ENCODE results near the gene COL21A1. TPM values are rescaled to one million over a fixed set of nuclear protein-coding genes. Genes with fewer than 3 reads are reported as not detected.

The COL21A1 gene
- total and polyA plus RNA-seq, 2 of the 4 experiments (the other 2 are of a cell fraction) = 0.05 TPM; not detected in 1

DNA sequence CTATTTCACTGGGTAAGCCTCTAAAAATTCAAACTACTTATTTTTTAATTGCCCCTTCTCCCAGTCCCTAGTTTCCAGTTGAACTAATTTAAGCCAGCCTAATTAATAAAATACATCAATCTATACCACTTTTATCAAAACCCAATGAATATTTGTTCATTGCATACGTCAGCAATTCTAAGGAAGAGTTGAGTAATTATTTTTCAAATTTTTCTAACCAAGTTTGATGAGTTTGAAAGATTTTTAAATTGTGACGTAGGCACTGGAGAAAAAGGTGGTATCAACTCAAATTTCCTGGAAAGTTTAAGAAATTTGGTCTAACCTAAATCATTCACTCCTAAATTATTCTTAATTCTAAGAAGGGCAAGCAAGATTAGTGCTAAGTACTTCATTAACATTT is 35.7 kb downstream of the COL21A1 start:
- no peak overlapping the region for H4K8ac ChIP-seq (ENCODE audit: low read depth in 2 of 2, low read length in 2 of 2)
- H2AK5ac ChIP-seq (ENCODE audit: low read depth, low read length) = no peak overlapping the region
- no TSS peak for BruUV-seq (replicated peaks)
- in situ Hi-C loops (cut with MboI; ENCODE audit: low sequenced_read_pairs) (no loop called here), dilution Hi-C loops (cut with HindIII; ENCODE audit: low sequenced_read_pairs, unreplicated experiment) (no loop called here), intact Hi-C loops (cut with micrococcal nuclease) (no loop called here)
- H3K18ac ChIP-seq (ENCODE audit: low read depth, low read length) = no peak overlapping the region
- no peaks in the 10 kb centered on the region for H3K79me1 ChIP-seq (ENCODE audit: low read depth in 1 of 2, low read length in 2 of 2)
- peak; percentile 62 for TF ChIP-seq MAFK (IDR thresholded peaks at IDR 0.05; ENCODE audit: low read depth, low read length)
- no peak for TF ChIP-seq ELK1 (IDR thresholded peaks at IDR 0.05; ENCODE audit: borderline replicate concordance, low read depth, low read length)
- H2BK20ac ChIP-seq (ENCODE audit: low read depth, low read length) = no peak overlapping the region
- no peak overlapping the region for H3K56ac ChIP-seq (ENCODE audit: extremely low read depth, insufficient read depth, low read length)
- H3K9me1 ChIP-seq (ENCODE audit: insufficient read depth, low read length) = no peaks in the 10 kb centered on the region
- no CpG with 5 or more reads among the region's 2 CpGs for WGBS, 2 experiments (ENCODE audit: extremely low coverage in 2 of 2, insufficient read length in 1 of 2)
- no peaks in the 10 kb centered on the region for H3K4me1 ChIP-seq (ENCODE audit: control insufficient read depth, insufficient read depth, low read length)
- no peaks in the 10 kb centered on the region for H3K36me3 ChIP-seq (ENCODE audit: control insufficient read depth, insufficient read depth, low read length)
- no peak overlapping the region for H2AK9ac ChIP-seq (replicated peaks; ENCODE audit: low read depth, low read length, poor library complexity)
- H3K23ac ChIP-seq (ENCODE audit: low read depth, low read length) = no peak overlapping the region
- H3K4ac ChIP-seq (ENCODE audit: low read depth, low read length) = no peak overlapping the region
- no peak overlapping the region for H3K4me2 ChIP-seq (ENCODE audit: low read depth, low read length)
- CTCF ChIA-PET = no interaction called here
- H2BK5ac ChIP-seq (ENCODE audit: low read depth, low read length, poor library complexity, severe bottlenecking) = no peak overlapping the region
- DNase-seq (no peak), ATAC-seq (ENCODE audit: low read depth) (no peak)
- no peak overlapping the region for H3K27ac ChIP-seq (ENCODE audit: insufficient read depth, low read length)
- H4K20me1 ChIP-seq (ENCODE audit: insufficient read depth, low read length) = no peaks in the 10 kb centered on the region
- no peak overlapping the region for H3K9ac ChIP-seq (ENCODE audit: low read depth, low read length)
- H2BK15ac ChIP-seq (ENCODE audit: low read depth, low read length) = no peak overlapping the region
- no peak overlapping the region for H2AFZ ChIP-seq (replicated peaks; ENCODE audit: low read length, poor library complexity)
- no peak overlapping the region for H3K4me3 ChIP-seq (ENCODE audit: insufficient read depth, low read depth, low read length)
- no peak overlapping the region for H4K5ac ChIP-seq (ENCODE audit: low read depth, low read length)
- no peak overlapping the region for H4K91ac ChIP-seq (ENCODE audit: insufficient read depth, low read depth, low read length)
- no peak overlapping the region for H3K14ac ChIP-seq (replicated peaks; ENCODE audit: low read depth, low read length)
- POLR2A ChIA-PET (ENCODE audit: unreplicated experiment) = no interaction called here
- H3K27me3 ChIP-seq (ENCODE audit: control insufficient read depth, insufficient read depth, low read length) = no peaks in the 10 kb centered on the region
- H3K9me3 ChIP-seq (ENCODE audit: control insufficient read depth, insufficient read depth, low read length) = no peaks in the 10 kb centered on the region
- no peak overlapping the region for H2BK120ac ChIP-seq (ENCODE audit: low read depth, low read length)

All from IMR-90 (cell line).